GM18508 (cell line): ENCODE results near the gene TMPRSS2.

ENCODE experiments used
- ATAC-seq: cut with Tn5 transposase; IDR thresholded peaks from one replicate; pipeline ENCODE4 v1.9.1; 2021; ENCODE audit warnings: moderate number of reproducible peaks; ENCODE audit not compliant: insufficient read depth, unreplicated experiment

Gene TMPRSS2

GRCh38 chr21:41458121-41458520 lies 49.8 kb downstream of the TMPRSS2 start:
- ATAC-seq, result no peak

GRCh38 chr21:41453761-41454160 lies 54.2 kb downstream of the TMPRSS2 start:
- no peak for ATAC-seq

GRCh38 chr21:41453198-41453597 lies 54.8 kb downstream of the TMPRSS2 start:
- ATAC-seq, result no peak

- ATAC-seq, result no peak
Measured at GRCh38 chr21:41451753-41452676, 55.9 kb downstream of the TMPRSS2 start.

GRCh38 chr21:41449613-41450012 lies 58.3 kb downstream of the TMPRSS2 start:
- ATAC-seq, result no peak

GRCh38 chr21:41447356-41447755 lies 60.6 kb downstream of the TMPRSS2 start:
- no peak for ATAC-seq

GRCh38 chr21:41446586-41446985 lies 61.4 kb downstream of the TMPRSS2 start:
- ATAC-seq, result no peak

GRCh38 chr21:41445465-41445862 lies 62.5 kb downstream of the TMPRSS2 start:
- ATAC-seq, result no peak

- no peak for ATAC-seq
Measured at GRCh38 chr21:41444703-41445464, 63.1 kb downstream of the TMPRSS2 start.

- no peak for ATAC-seq
Measured at GRCh38 chr21:41443562-41443961, 64.4 kb downstream of the TMPRSS2 start.

- ATAC-seq, result no peak
Measured at GRCh38 chr21:41442481-41443186, 65.3 kb downstream of the TMPRSS2 start.

- ATAC-seq, result no peak
Measured at GRCh38 chr21:41441546-41441945, 66.4 kb downstream of the TMPRSS2 start.

GRCh38 chr21:41439248-41439647 lies 68.7 kb downstream of the TMPRSS2 start:
- ATAC-seq, result no peak

GRCh38 chr21:41438425-41439113 lies 69.4 kb downstream of the TMPRSS2 start:
- no peak for ATAC-seq

GRCh38 chr21:41437729-41438128 lies 70.2 kb downstream of the TMPRSS2 start:
- ATAC-seq, result no peak

- ATAC-seq, result no peak
Measured at GRCh38 chr21:41435706-41436105, 72.3 kb downstream of the TMPRSS2 start.

- ATAC-seq, result no peak
Measured at GRCh38 chr21:41433566-41433965, 74.4 kb downstream of the TMPRSS2 start.

GRCh38 chr21:41432562-41433460 lies 75.1 kb downstream of the TMPRSS2 start:
- no peak for ATAC-seq
